Effector memory CD8-positive, alpha-beta T cell (primary cell): ENCODE results near the gene NFATC1.
A peak's percentile ranks its signal among the peaks of the same experiment; 100 is the strongest.

Experiments used
- ATAC-seq: fragments of 150-1000 bp; cut with Tn5 transposase; replicated peaks from 2 replicates; pipeline ENCODE4 v1.10.0; 2021; ENCODE audit warnings: mild to moderate bottlenecking, moderate library complexity
- DNase-seq, 3 experiments: peaks; one replicate each; pipeline ENCODE4 v3.0.0; 2021
- H3K27ac Mint-ChIP-seq, 2 donors: one replicate each; pipeline ENCODE4 v1.8.0; 2022; ENCODE audit warnings: mild to moderate bottlenecking in 2 of 2, mixed read lengths in 2 of 2, moderate library complexity in 2 of 2
- H3K27me3 Mint-ChIP-seq, 2 donors: one replicate each; pipeline ENCODE4 v1.8.0; 2022; ENCODE audit warnings: mixed read lengths in 2 of 2
- H3K36me3 Mint-ChIP-seq: one replicate; pipeline ENCODE4 v1.8.0; 2022; ENCODE audit warnings: mild to moderate bottlenecking, moderate library complexity, mixed read lengths; ENCODE audit not compliant: insufficient read depth
- H3K4me1 Mint-ChIP-seq, 2 donors: one replicate each; pipeline ENCODE4 v1.8.0; 2022; ENCODE audit warnings: low read depth in 2 of 2, mixed read lengths in 2 of 2
- H3K4me3 Mint-ChIP-seq, 2 donors: one replicate each; pipeline ENCODE4 v1.8.0; 2022; ENCODE audit warnings: mild to moderate bottlenecking in 2 of 2, mixed read lengths in 2 of 2, moderate library complexity in 2 of 2
- H3K9me3 Mint-ChIP-seq, 2 donors: one replicate each; pipeline ENCODE4 v1.8.0; 2022; ENCODE audit warnings: mixed read lengths in 2 of 2

Gene NFATC1

DNA sequence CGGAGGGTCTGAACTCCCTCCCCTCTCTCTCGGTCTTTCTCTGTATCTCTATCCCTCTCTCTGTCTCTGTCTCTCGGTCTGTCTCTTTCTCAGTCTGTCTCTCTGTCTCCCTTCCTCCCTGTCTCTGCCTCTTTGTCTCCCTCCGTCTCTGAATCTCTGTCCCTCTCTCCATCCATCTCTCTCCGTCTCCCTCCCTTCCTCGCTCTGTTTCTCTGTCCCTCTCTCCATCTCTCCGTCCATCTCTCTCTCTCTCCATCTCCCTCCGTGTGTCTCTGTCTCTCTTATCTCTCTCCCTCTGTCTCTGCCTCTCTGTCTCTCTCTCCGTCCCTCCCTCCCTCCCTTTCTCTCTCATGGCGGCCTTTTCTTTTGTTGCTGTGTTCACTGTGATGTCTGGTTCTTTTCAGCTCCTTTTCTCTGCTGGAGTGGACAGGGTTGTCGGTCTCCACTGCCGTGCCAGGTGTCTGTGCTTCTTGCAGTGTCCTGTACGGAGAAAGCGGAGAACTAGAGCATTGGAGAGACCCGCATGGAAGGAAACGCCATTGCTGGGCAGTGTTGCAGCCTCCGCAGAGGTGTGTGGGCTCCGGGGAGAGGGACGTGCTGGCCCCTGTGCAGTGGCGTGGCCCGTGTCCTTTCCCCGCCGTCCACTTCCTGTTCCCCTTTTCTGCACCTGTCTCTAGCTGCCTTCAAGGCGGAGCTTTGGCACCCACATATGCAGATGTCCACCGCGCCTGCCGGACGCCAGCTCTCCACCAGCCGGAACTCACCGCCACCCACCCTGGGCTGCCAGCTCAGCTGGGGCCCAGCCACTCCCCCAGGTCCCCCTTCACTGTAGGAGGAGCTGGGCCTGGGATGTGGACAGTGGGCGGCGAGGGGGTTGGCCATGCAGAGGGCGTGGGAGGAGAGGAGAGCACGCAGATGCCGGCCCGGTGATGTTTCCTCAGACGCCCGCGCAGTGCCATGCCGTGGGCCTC lies 113.1 kb downstream of the NFATC1 start:
- DNase-seq (no peak), ATAC-seq (no peak)
- no peak overlapping the region for H3K4me3 Mint-ChIP-seq
- peaks cover 6% of the 10 kb centered on the region for H3K36me3 Mint-ChIP-seq
- peak overlapping the region in 1 of 2 donors; percentile 9 for H3K27ac Mint-ChIP-seq
- H3K4me1 Mint-ChIP-seq, result peaks cover 13 to 36% of the 10 kb centered on the region in 2 donors
- no peaks in the 10 kb centered on the region for H3K27me3 Mint-ChIP-seq
- H3K9me3 Mint-ChIP-seq, result no peaks in the 10 kb centered on the region

DNA sequence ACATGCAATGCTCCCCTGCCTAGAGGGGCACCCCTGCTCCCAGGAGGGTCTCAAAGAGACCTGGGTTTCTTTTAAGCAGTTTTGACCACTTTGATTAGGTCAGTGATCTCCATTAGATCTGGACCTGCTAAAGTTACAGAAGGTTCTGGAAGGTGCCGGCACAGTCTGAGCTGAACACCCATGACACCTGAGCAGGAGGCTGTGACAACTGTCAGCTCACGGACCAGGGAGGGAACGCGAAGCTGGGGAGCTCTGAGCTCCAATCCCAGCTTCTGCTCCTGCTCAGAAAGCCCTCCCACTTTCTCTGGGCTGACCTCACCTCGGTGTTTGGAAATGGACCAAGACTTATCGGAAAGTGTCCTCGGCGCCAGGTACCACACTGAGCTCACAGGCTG lies 113.8 kb downstream of the NFATC1 start:
- H3K9me3 Mint-ChIP-seq, result no peaks in the 10 kb centered on the region
- peaks cover 7 to 29% of the 10 kb centered on the region in 2 donors for H3K4me1 Mint-ChIP-seq
- no peak overlapping the region for H3K4me3 Mint-ChIP-seq
- ATAC-seq (no peak), DNase-seq (no peak)
- H3K36me3 Mint-ChIP-seq, result peaks cover 6% of the 10 kb centered on the region
- no peak overlapping the region for H3K27ac Mint-ChIP-seq
- H3K27me3 Mint-ChIP-seq, result no peaks in the 10 kb centered on the region

DNA sequence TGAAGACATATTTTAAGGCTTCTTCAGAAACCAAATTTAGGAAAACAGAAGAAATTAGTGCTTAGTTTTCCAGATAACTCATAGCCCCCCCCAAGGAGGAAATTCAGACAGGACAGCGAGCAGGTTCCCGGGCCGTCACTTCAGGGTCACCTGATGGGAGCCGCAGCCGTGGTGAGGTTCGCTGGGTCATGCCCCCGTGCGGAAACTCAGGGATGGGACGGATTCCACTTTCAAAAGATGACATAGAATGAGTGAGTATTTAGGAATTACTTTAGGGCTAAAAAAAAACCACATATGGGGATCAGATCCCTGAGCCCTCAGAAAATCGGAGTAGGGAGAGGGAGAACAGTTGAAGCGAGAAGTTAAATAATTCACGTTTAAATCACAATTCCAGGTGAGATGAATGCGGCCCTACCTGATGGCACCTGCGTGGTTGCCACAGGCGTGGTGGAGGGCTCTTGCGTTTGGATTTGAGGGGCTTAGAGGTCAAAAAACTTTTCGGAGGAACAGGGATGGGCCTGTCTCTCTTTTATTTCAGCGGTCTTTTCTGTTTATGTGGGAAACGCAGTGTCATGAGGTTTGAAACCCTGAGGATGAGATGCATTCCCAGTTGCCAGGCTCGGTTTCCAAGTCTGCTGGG lies 114.4 kb downstream of the NFATC1 start:
- DNase-seq (no peak), ATAC-seq (no peak)
- no peaks in the 10 kb centered on the region for H3K27me3 Mint-ChIP-seq
- H3K4me1 Mint-ChIP-seq, result peaks cover 6 to 27% of the 10 kb centered on the region in 2 donors
- peak overlapping the region in 1 of 2 donors; percentile 54 for H3K27ac Mint-ChIP-seq
- H3K9me3 Mint-ChIP-seq, result no peaks in the 10 kb centered on the region
- peaks cover 6% of the 10 kb centered on the region for H3K36me3 Mint-ChIP-seq
- H3K4me3 Mint-ChIP-seq, result no peak overlapping the region

DNA sequence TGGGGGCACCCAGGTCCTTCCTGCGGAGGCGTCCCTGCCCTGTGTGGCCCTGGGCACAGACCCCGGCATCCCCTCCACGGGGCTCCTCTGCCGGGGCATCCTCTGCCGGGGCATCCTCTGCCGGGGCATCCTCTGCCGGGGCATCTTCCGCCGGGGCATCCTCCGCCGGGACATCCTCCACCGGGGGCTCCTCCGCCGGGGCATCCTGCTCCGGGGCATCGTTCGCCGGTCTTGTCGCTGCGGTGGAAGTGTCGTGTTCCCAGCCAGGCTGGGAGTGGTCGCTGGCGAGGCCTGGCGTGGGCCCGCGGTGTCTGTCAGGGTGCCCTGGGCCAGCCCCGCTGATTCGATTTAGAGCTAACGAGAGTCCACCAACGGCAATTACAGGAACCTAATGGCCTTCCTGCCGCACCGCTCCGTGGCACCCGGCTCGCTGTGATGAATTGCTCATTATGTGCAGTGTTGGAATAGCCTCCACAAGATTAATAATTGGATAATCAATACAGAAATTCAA lies 115.1 kb downstream of the NFATC1 start:
- Mint-ChIP-seq H3K4me1 (peaks cover 6 to 24% of the 10 kb centered on the region in 2 donors), H3K4me3 (no peak overlapping the region), H3K27ac (no peak overlapping the region), H3K27me3 (no peaks in the 10 kb centered on the region), H3K36me3 (peaks cover 9% of the 10 kb centered on the region), H3K9me3 (no peaks in the 10 kb centered on the region)
- no peak for ATAC-seq
- no peak for DNase-seq

DNA sequence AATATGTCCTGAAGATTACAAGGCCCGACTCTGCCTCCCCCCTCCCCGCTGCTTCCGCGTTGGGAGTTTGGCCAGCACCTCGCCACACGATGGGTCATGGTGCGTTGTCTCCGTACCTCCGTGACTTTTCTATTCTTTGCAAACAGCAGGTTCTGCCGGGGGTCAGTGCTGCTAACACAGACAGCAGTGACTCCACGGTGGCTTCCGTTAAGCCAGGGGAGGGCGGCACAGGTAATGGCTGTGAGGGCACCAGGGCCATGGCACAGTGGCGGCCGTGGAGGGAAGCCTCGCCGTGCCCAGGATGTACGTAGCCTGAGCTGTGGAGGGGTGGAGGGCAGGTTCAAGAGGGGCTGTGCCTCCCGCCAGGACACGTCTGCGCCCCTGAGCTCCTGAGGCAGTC lies 115.5 kb downstream of the NFATC1 start:
- H3K4me3 Mint-ChIP-seq, result no peak overlapping the region

DNA sequence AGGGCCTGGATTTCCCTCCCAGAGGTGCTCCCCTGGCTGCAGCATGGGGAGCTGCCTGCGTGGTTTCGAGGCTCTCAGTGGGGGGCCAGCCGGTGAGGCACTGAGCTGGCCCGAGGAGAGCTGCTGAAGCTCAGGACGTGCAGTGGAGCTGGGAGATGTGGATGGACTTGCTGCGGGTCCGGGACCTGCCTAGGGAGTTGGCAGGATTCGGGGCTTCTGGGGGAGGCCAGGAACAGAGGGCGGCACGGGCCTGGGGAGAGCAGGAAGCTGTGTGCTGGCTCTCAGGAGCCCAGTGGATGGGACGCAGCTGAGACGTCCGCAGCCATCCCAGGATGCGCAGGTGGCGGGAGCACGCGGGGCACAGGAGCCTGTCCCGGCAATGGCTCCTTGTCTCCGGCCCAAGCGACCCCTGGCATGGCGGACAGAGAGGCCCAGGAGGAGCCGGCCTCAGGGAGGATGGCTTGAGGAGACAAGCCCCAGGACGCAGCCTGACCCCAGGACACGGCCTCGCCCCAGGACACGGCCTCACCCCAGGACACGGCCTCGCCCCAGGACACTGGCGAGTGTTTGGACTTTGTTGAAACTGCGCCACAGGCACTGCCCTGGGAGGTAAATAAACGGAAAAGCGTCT lies 116.1 kb downstream of the NFATC1 start:
- peak overlapping the region in 1 of 2 donors; percentile 53 for H3K27ac Mint-ChIP-seq
- no peak overlapping the region for H3K4me3 Mint-ChIP-seq
- no peak for DNase-seq
- H3K4me1 Mint-ChIP-seq, result peaks cover 0 to 16% of the 10 kb centered on the region in 2 donors
- no peaks in the 10 kb centered on the region for H3K9me3 Mint-ChIP-seq
- H3K36me3 Mint-ChIP-seq, result peaks cover 9% of the 10 kb centered on the region
- no peak for ATAC-seq
- H3K27me3 Mint-ChIP-seq, result no peaks in the 10 kb centered on the region

More for the DNA sequence above, 115.5 kb downstream of the NFATC1 start:
- DNase-seq (no peak), ATAC-seq (no peak)
- Mint-ChIP-seq H3K9me3 (no peaks in the 10 kb centered on the region), H3K27me3 (no peaks in the 10 kb centered on the region), H3K4me1 (peaks cover 3 to 19% of the 10 kb centered on the region in 2 donors), H3K27ac (peak overlapping the region in 1 of 2 donors; percentile 53), H3K36me3 (peaks cover 9% of the 10 kb centered on the region)

DNA sequence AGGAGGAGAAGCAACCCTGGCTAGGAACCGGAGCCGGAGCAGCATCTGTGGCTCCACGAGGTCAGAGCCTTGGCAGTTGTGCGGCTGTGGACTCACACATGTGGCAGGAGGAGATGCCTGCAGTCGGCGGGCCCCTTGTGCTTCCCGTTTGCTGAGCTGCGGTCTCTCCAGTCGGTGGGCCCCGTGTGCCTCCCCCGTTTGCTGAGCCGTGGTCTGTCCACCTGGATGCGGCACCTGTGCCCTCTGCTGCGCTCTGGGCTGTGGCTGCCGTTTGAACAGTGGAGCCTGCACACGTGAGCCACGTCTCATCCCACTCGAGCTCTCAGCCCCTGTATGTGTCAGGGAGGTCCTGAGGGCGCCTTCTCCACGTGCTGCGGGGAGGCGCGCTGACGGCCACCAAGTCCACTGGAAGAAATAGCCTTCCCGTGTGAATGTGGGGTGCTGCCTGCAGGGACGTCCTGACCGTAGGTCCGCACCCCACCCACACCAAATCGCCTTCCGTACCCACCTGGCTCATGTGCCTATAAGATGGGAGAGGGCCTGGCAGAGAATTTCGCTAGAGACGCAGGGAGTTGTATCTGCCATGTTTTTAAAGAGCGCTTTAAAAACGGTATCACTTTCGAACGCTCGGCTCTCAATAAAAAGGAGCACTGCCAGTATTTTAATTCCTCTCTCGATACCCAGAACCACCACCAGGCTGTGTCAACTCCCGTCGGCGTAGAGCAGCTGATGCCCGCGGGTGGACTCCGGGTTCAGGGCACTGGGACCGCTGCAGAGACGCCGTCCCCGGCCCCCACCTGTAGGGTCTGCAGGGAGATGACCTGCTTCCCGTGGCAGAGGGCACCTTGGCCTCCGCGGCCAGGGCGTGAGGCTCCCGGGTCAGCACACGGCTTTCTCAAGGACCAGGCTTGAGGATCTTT lies 117.0 kb downstream of the NFATC1 start:
- peaks cover 9% of the 10 kb centered on the region for H3K36me3 Mint-ChIP-seq
- H3K27ac Mint-ChIP-seq, result no peak overlapping the region
- H3K4me1 Mint-ChIP-seq, result peaks cover 6 to 22% of the 10 kb centered on the region in 2 donors
- H3K4me3 Mint-ChIP-seq, result no peak overlapping the region
- no peaks in the 10 kb centered on the region for H3K9me3 Mint-ChIP-seq
- DNase-seq (no peak), ATAC-seq (no peak)
- no peaks in the 10 kb centered on the region for H3K27me3 Mint-ChIP-seq

DNA sequence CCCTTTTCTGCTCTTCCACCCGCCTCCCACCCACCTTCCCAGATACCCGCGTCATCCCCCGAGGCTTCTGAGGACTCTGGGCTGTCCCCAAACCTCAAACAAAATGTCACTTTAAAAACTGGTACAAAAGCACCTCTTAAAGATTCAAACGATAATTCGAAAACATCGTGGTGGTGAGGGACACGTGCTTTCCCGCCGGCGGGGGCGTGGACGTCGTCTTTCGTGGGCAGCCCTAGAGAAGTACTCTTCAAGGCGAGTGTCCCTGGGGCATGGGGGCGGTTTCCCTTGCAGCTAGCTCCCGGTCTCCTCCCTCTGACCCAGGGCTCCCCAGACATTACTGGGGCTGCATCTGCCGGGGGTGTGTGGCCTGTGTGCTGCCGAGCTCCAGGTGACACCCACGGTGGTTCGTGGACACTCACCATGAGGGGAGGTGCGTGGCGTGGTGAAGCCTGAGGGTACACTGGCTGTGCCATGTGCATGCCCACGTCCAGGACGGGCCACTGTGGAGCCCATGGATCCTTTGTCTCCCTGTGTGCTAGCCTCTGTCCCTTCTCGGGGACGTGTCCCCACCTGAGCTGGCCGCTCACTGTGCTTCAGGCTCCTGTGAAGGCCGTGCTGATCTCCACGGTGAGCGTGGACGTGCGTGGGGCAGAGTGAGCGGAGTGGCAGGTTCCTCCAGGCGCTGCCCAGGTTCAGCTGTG lies 117.8 kb downstream of the NFATC1 start:
- DNase-seq (no peak), ATAC-seq (no peak)
- Mint-ChIP-seq H3K4me1 (peaks cover 12 to 26% of the 10 kb centered on the region in 2 donors), H3K4me3 (no peak overlapping the region), H3K27ac (no peak overlapping the region), H3K36me3 (peaks cover 9% of the 10 kb centered on the region), H3K9me3 (no peaks in the 10 kb centered on the region), H3K27me3 (no peaks in the 10 kb centered on the region)

DNA sequence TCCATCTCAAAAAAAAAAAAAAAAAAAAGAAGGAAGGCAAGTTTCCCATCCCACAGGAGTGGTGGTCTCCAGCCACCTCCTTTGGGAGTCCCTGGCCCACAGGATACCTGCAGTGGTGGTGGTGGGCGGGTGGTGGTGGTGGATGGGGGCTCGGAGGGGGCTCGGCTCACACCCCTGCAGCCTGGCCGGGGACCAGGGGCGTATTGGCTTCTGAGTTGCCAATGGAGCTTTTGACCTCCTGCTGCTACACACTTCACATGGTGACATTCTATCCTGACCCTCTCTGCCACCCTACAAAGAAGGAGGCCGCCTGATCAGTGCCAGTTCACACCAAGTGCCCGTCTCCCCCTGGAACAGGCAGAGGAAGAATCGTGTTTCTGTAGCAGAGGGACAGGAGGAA lies 119.6 kb downstream of the NFATC1 start:
- H3K9me3 Mint-ChIP-seq, result no peaks in the 10 kb centered on the region
- DNase-seq, result no peak
- H3K27me3 Mint-ChIP-seq, result no peaks in the 10 kb centered on the region
- peaks cover 19 to 25% of the 10 kb centered on the region in 2 donors for H3K4me1 Mint-ChIP-seq
- ATAC-seq, result no peak
- H3K36me3 Mint-ChIP-seq, result peaks cover 3% of the 10 kb centered on the region
- H3K4me3 Mint-ChIP-seq, result no peak overlapping the region
- H3K27ac Mint-ChIP-seq, result peak overlapping the region; percentile 28 to 94

DNA sequence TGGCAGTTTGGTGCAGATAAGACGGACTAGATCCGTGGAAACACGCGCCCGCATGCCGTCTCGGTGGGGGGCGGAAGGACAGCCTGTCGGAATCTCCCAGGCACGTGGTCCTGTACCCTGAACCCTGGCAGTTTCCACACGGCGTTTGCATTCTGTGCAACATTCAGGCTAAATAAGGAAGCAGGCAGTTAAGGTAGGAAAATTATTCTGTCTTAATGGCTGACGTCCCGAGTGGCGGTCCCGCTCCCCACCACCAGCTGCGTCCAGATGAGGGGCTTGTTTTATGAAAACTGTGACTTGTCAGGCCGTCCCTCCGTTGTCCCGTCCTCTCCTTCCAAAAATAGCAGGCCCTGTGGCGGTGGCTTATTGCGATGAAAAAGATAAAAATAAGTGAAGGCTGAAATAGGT lies 120.2 kb downstream of the NFATC1 start:
- peaks cover 21 to 31% of the 10 kb centered on the region in 2 donors for H3K4me1 Mint-ChIP-seq

DNA sequence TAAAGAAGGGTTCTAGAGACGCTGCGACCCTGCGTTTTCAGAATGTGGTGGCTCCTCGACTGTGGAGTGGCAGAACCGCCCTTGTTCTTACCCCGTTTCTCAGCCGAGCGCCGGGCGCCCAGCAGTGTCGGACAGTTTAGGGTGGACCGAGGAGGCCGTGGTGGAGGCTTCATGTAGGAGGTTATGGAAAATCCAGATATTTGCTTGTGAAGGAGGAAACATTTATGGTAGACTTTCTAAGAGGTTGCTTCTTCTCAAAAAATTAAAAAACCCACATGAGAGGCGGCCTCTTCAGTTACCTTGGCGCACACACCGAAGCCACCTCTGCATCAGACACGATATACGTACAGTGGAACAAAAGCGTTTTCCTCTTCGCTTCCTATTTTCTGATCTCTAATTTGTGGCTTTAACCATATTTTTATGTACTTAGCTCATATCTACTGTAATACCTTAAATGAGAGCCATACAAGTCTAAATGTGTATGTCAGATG lies 120.8 kb downstream of the NFATC1 start:
- no peaks in the 10 kb centered on the region for H3K9me3 Mint-ChIP-seq
- peak overlapping the region; percentile 94 to 95 for H3K27ac Mint-ChIP-seq
- ATAC-seq (no peak), DNase-seq (no peak)
- peaks cover 3% of the 10 kb centered on the region for H3K36me3 Mint-ChIP-seq
- peaks cover 23 to 35% of the 10 kb centered on the region in 2 donors for H3K4me1 Mint-ChIP-seq
- no peaks in the 10 kb centered on the region for H3K27me3 Mint-ChIP-seq
- peak overlapping the region in 1 of 2 donors; percentile 71 for H3K4me3 Mint-ChIP-seq

More for the DNA sequence above, 120.2 kb downstream of the NFATC1 start:
- peak overlapping the region in 1 of 2 donors; percentile 94 for H3K27ac Mint-ChIP-seq
- no peaks in the 10 kb centered on the region for H3K9me3 Mint-ChIP-seq
- no peaks in the 10 kb centered on the region for H3K27me3 Mint-ChIP-seq
- DNase-seq (no peak), ATAC-seq (no peak)
- H3K4me3 Mint-ChIP-seq, result no peak overlapping the region
- peaks cover 3% of the 10 kb centered on the region for H3K36me3 Mint-ChIP-seq

DNA sequence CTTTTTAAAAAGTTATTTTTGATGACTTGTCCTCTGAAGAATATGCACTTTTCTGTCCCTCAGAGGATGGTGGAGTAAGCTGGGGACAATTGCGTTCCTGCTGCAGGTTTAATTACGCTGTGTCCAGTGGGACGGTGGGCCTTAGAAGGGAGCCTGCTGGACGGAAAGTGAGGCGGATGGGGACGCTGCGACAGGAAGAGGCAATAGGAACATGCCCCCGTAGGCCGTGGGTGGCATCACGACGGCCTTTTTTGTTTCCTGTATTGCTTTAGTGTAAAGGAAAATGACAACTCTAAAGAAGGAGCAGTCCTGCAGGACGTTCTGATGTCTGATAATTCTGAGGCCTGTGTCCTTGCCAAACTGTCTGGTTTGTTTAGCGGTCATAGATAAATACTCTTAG lies 121.6 kb downstream of the NFATC1 start:
- H3K27me3 Mint-ChIP-seq, result no peaks in the 10 kb centered on the region
- H3K4me1 Mint-ChIP-seq, result peaks cover 31 to 44% of the 10 kb centered on the region in 2 donors

More for the DNA sequence above, 121.6 kb downstream of the NFATC1 start:
- peak overlapping the region; percentile 63 to 71 for H3K4me3 Mint-ChIP-seq
- H3K27ac Mint-ChIP-seq, result peak overlapping the region; percentile 94 to 95
- ATAC-seq (peak; percentile 72), DNase-seq (no peak)
- H3K36me3 Mint-ChIP-seq, result peaks cover 3% of the 10 kb centered on the region
- no peaks in the 10 kb centered on the region for H3K9me3 Mint-ChIP-seq
